OCI-LY7 (cell line): ENCODE measurements around the gene LRPAP1. TPM values are rescaled to one million over a fixed set of nuclear protein-coding genes. Genes with fewer than 3 reads are reported as not detected.

Source experiments
- BruUV-seq: library from RNA; stranded (reverse); fragments of 400-500 nt; replicated peaks from 2 replicates; lab custom pipeline; 2021; lab: Mats Ljungman, UMichigan
- CTCF ChIA-PET: fragments of 300-600 bp; sonication (Branson Sonifier 250); formaldehyde crosslinking; loops from one replicate; lab custom pipeline; 2022; ENCODE audit warnings: antibody characterized with exemption; ENCODE audit not compliant: unreplicated experiment; lab: Charles Lee
- POLR2A ChIA-PET: fragments of 300-600 bp; sonication (Branson Sonifier 250); formaldehyde crosslinking; loops from one replicate; lab custom pipeline; 2022; ENCODE audit warnings: antibody characterized with exemption; lab: Charles Lee
- DNase-seq: peaks from one replicate; pipeline ENCODE4 v3.0.0-alpha.2; 2015; ENCODE audit warnings: low spot score
- H2AFZ ChIP-seq: fragments of 200-600 bp; sonication (generic), shearing (Covaris generic); 2 replicates; pipeline ENCODE4 v1.6.1; 2014; ENCODE audit warnings: mild to moderate bottlenecking, antibody characterized with exemption, low read length, moderate library complexity
- H3K27ac ChIP-seq: fragments of 200-600 bp; sonication (generic); 2 replicates; pipeline ENCODE4 v1.5.1; 2014; ENCODE audit warnings: mixed run types, low read depth, mild to moderate bottlenecking, moderate library complexity, low read length, inconsistent platforms; ENCODE audit not compliant: poor library complexity, severe bottlenecking
- H3K36me3 ChIP-seq: fragments of 200-600 bp; sonication (generic); 2 replicates; pipeline ENCODE4 v1.6.1; 2014; ENCODE audit warnings: mild to moderate bottlenecking, antibody characterized with exemption, low read length, moderate library complexity, mixed read lengths; ENCODE audit not compliant: insufficient read depth
- H3K4me1 ChIP-seq: fragments of 200-600 bp; sonication (generic); 2 replicates; pipeline ENCODE4 v1.5.1; 2014; ENCODE audit warnings: mild to moderate bottlenecking, low read length; ENCODE audit not compliant: insufficient read depth, poor library complexity, severe bottlenecking
- H3K4me2 ChIP-seq: fragments of 200-600 bp; sonication (generic); 2 replicates; pipeline ENCODE4 v1.6.1; 2014; ENCODE audit warnings: mild to moderate bottlenecking, low read length
- H3K4me3 ChIP-seq: fragments of 200-600 bp; sonication (generic); 2 replicates; pipeline ENCODE4 v1.5.1; 2014; ENCODE audit warnings: mild to moderate bottlenecking, low read depth, low read length; ENCODE audit not compliant: poor library complexity, severe bottlenecking
- H3K79me2 ChIP-seq: fragments of 200-600 bp; sonication (generic); 2 replicates; pipeline ENCODE4 v1.6.1; 2016; ENCODE audit warnings: low read depth, mild to moderate bottlenecking, low read length, moderate library complexity, mixed read lengths; ENCODE audit not compliant: insufficient read depth
- H3K9me2 ChIP-seq: fragments of 200-600 bp; sonication (generic); 2 replicates; pipeline ENCODE4 v1.6.1; 2016; ENCODE audit warnings: mild to moderate bottlenecking, low read length, mixed read lengths; ENCODE audit not compliant: insufficient read depth
- H3K9me3 ChIP-seq: fragments of 200-600 bp; sonication (generic); 2 replicates; pipeline ENCODE4 v1.6.1; 2014; ENCODE audit warnings: mild to moderate bottlenecking, mixed run types, low read length, mixed read lengths
- H4K20me1 ChIP-seq: fragments of 200-600 bp; sonication (generic); 2 replicates; pipeline ENCODE4 v1.6.1; 2014; ENCODE audit warnings: mild to moderate bottlenecking, antibody characterized with exemption, low read length, moderate library complexity, mixed read lengths; ENCODE audit not compliant: insufficient read depth
- EZH2phosphoT487 ChIP-seq: fragments of 200-600 bp; sonication (generic); IDR thresholded peaks from 2 replicates; pipeline ENCODE4 v1.6.1; 2018; ENCODE audit warnings: low read depth, borderline replicate concordance, mild to moderate bottlenecking, mixed run types, antibody characterized with exemption, low read length, moderate library complexity, mixed read lengths
- intact Hi-C: fragments of 100-400 bp; cut with micrococcal nuclease; formaldehyde crosslinking; loops from one replicate; pipeline ENCODE4 v1.10.0; 2022; ENCODE audit not compliant: unreplicated experiment
- total RNA-seq, 2 experiments: library from RNA; depleted of rRNA in 1 of 2; stranded (reverse); fragments of >200 nt in 1 of 2; shearing (Covaris generic) in 1 of 2; gene quantifications; 2 replicates each; pipeline ENCODE4 v1.2.3, GENCODE V29; 2014 to 2022
- TF ChIP-seq, protein P1 (sequence below): fragments of 200-600 bp; sonication (generic); conservative IDR thresholded peaks from 2 replicates; pipeline ENCODE4 v1.5.1; 2014; ENCODE audit warnings: mild to moderate bottlenecking, antibody characterized with exemption, low read length, moderate library complexity, mixed read lengths

Gene LRPAP1
- total RNA-seq, 2 experiments from 2014 or later: 46.2 to 54.7 TPM

DNA sequence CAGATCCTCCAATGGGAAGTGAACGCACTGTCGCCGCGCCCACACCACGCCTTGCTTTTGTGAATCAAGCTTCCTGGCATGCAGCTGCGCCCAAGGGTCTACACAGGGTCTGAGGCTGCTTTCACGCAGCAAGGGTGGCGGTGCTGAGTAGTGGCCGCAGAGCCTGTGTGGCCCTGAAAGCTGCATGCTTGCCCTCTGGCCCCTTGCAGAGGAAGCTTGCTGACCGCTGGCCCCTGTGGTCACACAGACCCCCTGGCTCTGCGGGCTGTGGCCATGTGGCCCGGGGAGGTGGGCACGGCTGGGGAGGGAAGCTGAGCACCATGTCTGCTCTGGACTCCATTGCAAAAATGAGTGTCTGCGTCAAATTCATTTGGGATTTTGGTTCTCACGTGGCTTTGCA lies 60.3 kb downstream of the LRPAP1 start:
- Histone ChIP-seq H3K36me3 (no peaks in the 10 kb centered on the region), H3K27ac (no peak overlapping the region), H3K9me3 (0 out of 2 replicates have a peak, but pooled peaks cover 3% of the 10 kb centered on the region), H3K4me2 (no peak overlapping the region), H3K4me1 (no peaks in the 10 kb centered on the region), H4K20me1 (no peaks in the 10 kb centered on the region), H3K9me2 (no peaks in the 10 kb centered on the region), H2AFZ (no peak overlapping the region), H3K79me2 (no peaks in the 10 kb centered on the region), H3K4me3 (no peak overlapping the region)
- intact Hi-C loops: no loop called here
- ChIA-PET POLR2A (no interaction called here), CTCF (interaction anchor here (1.3 kb wide), 1 partner anchor 9 kb away, joined by 3 read pairs; no protein-coding TSS in a partner anchor)
- TF ChIP-seq, protein P1, sequence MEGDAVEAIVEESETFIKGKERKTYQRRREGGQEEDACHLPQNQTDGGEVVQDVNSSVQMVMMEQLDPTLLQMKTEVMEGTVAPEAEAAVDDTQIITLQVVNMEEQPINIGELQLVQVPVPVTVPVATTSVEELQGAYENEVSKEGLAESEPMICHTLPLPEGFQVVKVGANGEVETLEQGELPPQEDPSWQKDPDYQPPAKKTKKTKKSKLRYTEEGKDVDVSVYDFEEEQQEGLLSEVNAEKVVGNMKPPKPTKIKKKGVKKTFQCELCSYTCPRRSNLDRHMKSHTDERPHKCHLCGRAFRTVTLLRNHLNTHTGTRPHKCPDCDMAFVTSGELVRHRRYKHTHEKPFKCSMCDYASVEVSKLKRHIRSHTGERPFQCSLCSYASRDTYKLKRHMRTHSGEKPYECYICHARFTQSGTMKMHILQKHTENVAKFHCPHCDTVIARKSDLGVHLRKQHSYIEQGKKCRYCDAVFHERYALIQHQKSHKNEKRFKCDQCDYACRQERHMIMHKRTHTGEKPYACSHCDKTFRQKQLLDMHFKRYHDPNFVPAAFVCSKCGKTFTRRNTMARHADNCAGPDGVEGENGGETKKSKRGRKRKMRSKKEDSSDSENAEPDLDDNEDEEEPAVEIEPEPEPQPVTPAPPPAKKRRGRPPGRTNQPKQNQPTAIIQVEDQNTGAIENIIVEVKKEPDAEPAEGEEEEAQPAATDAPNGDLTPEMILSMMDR: no peak
- TF ChIP-seq EZH2phosphoT487: no peak
- no peak for DNase-seq
- no TSS peak for BruUV-seq

DNA sequence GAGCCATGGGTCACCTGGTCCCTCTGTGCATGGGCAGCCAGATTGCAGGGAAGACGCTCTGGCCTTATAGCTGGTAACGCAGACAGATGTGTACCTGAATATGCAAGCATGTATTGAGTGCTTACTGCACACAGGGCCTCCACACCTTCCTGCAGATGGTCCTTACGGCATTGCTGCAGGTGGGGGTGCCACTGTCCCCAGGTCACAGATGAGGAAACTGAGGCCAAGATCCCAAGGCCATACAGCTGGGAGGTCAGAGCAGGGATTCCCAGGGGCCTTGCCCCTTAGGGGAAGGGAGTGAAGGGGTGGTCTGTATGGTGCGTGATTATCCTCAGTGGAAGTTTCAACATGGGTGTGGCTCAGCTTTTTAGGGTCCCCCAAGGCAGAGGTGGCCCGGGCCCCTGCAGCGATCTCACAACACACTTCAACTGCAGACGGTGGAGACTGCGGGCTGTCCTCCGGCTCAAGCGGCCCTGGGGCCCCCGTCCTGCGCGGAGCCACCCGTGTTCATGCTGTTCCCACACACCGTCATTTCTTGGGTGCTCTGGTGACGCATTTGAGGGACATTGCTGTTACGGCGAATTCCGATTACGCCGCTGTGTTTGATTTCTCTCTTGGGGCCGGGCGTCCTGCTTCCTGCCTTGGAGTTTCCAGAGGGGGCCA lies 61.0 kb downstream of the LRPAP1 start:
- Histone ChIP-seq H3K79me2 (no peaks in the 10 kb centered on the region), H3K9me3 (0 out of 2 replicates have a peak, but pooled peaks cover 3% of the 10 kb centered on the region), H2AFZ (no peak overlapping the region), H3K27ac (no peak overlapping the region), H3K36me3 (no peaks in the 10 kb centered on the region), H3K4me1 (no peaks in the 10 kb centered on the region), H3K4me2 (no peak overlapping the region), H4K20me1 (no peaks in the 10 kb centered on the region), H3K4me3 (no peak overlapping the region), H3K9me2 (no peaks in the 10 kb centered on the region)
- no TSS peak for BruUV-seq
- DNase-seq: no peak
- TF ChIP-seq, protein P1: no peak
- no peak for TF ChIP-seq EZH2phosphoT487
- CTCF ChIA-PET: interaction anchor here (1.3 kb wide), 1 partner anchor 9 kb away, joined by 3 read pairs; no protein-coding TSS in a partner anchor
- POLR2A ChIA-PET: no interaction called here
- intact Hi-C loops: no loop called here
